ENCODE results near the gene SLC48A1. TPM values are rescaled to one million over a fixed set of nuclear protein-coding genes. Genes with fewer than 3 reads are reported as not detected.

SLC48A1 gene
- total RNA-seq, 1 experiment from 2014 or later, result 19.4 TPM

DNA sequence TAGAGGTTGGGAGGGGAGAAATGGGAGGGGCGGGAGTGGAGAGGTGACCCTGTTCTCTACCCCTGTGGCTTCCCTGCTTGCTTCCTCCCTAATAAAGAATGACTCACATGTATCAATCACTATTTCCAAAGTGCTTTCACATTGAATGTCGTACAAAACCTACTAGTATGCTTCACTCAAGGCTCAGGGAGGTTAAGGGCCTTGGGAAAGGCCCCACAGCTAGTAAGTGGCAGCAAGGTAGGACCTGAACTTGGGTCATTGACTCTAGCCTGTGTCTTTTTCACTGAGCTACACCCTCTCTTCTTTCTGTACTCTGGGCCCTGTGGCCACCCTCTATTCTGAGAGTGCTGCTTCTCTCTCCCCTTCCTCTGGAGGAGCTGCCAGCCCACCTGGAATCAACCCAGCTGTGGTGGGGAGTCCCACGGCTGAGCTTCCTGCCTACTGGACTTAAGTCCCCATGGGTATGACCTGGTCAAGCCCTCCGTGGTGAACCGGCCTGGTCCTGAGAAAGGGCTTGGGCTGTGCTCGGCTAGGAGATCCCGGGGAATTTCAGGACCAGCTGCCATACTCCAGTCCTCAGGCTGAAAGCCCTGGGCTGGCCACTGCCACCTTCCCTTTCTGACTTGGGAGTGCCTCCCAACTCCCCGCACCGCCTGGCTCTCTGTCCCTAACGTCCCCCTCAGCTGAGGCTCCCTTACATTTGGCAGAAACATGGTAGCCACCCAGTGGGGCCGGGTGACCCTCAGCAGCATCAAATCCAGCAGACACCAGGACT lies 13.0 kb downstream of the SLC48A1 start:
- TF ChIP-seq, protein P1, sequence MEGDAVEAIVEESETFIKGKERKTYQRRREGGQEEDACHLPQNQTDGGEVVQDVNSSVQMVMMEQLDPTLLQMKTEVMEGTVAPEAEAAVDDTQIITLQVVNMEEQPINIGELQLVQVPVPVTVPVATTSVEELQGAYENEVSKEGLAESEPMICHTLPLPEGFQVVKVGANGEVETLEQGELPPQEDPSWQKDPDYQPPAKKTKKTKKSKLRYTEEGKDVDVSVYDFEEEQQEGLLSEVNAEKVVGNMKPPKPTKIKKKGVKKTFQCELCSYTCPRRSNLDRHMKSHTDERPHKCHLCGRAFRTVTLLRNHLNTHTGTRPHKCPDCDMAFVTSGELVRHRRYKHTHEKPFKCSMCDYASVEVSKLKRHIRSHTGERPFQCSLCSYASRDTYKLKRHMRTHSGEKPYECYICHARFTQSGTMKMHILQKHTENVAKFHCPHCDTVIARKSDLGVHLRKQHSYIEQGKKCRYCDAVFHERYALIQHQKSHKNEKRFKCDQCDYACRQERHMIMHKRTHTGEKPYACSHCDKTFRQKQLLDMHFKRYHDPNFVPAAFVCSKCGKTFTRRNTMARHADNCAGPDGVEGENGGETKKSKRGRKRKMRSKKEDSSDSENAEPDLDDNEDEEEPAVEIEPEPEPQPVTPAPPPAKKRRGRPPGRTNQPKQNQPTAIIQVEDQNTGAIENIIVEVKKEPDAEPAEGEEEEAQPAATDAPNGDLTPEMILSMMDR (IDR thresholded peaks at IDR 0.05; ENCODE audit: unreplicated experiment), result no peak
- Mint-ChIP-seq H3K4me3 (ENCODE audit: unreplicated experiment) (no peak overlapping the region), H3K4me1 (ENCODE audit: insufficient read depth, unreplicated experiment) (peaks cover 12% of the 10 kb centered on the region), H3K27me3 (ENCODE audit: insufficient read depth, unreplicated experiment) (no peaks in the 10 kb centered on the region), H3K27ac (ENCODE audit: low read depth, unreplicated experiment) (no peak overlapping the region), H3K9me3 (ENCODE audit: unreplicated experiment) (no peaks in the 10 kb centered on the region), H3K36me3 (ENCODE audit: insufficient read depth, unreplicated experiment) (peaks cover 79% of the 10 kb centered on the region)
- no TSS peak for BruUV-seq (replicated peaks)
- CTCF ChIA-PET, result interaction anchor here (0.6 to 38.2 kb wide), 7 partner anchors 9 to 72 kb away, joined by 3 to 622 read pairs (median 4); no protein-coding TSS in a partner anchor
- no peak for DNase-seq (ENCODE audit: unreplicated experiment)
- POLR2A ChIA-PET, result interaction anchor here (0.7 kb wide), 1 partner anchor 32 kb away, joined by 3 read pairs; no protein-coding TSS in a partner anchor
- intact Hi-C loops (cut with micrococcal nuclease), result no loop called here

- ChIA-PET POLR2A (interaction anchor here (0.7 to 0.9 kb wide), 2 partner anchors 21 to 33 kb away, joined by 3 to 4 read pairs; no protein-coding TSS in a partner anchor), CTCF (interaction anchor here (0.6 to 38.2 kb wide), 8 partner anchors 9 to 73 kb away, joined by 3 to 622 read pairs (median 4); partner anchors contain the start of gene SLC48A1)
- BruUV-seq (replicated peaks), result no TSS peak
- DNase-seq (ENCODE audit: unreplicated experiment), result no peak
- Mint-ChIP-seq H3K9me3 (ENCODE audit: unreplicated experiment) (no peaks in the 10 kb centered on the region), H3K4me3 (ENCODE audit: unreplicated experiment) (no peak overlapping the region), H3K36me3 (ENCODE audit: insufficient read depth, unreplicated experiment) (peaks cover 79% of the 10 kb centered on the region), H3K27me3 (ENCODE audit: insufficient read depth, unreplicated experiment) (no peaks in the 10 kb centered on the region), H3K4me1 (ENCODE audit: insufficient read depth, unreplicated experiment) (peaks cover 11% of the 10 kb centered on the region), H3K27ac (ENCODE audit: low read depth, unreplicated experiment) (no peak overlapping the region)
- TF ChIP-seq, protein P1 (IDR thresholded peaks at IDR 0.05; ENCODE audit: unreplicated experiment), result no peak
- intact Hi-C loops (cut with micrococcal nuclease), result no loop called here
Observed at GRCh38 chr12:47786662-47787280, 13.7 kb downstream of the SLC48A1 start.

GRCh38 chr12:47787596-47788319 lies 14.7 kb downstream of the SLC48A1 start:
- no TSS peak for BruUV-seq (replicated peaks)
- H3K36me3 Mint-ChIP-seq (ENCODE audit: insufficient read depth, unreplicated experiment), result peaks cover 85% of the 10 kb centered on the region
- POLR2A ChIA-PET, result interaction anchor here (0.9 kb wide), 1 partner anchor 20 kb away, joined by 4 read pairs; no protein-coding TSS in a partner anchor
- H3K27me3 Mint-ChIP-seq (ENCODE audit: insufficient read depth, unreplicated experiment), result no peaks in the 10 kb centered on the region
- CTCF ChIA-PET, result interaction anchor here (0.6 to 38.2 kb wide), 6 partner anchors 8 to 46 kb away, joined by 3 to 622 read pairs (median 4); partner anchors contain the start of gene SLC48A1
- no peak overlapping the region for H3K4me3 Mint-ChIP-seq (ENCODE audit: unreplicated experiment)
- H3K4me1 Mint-ChIP-seq (ENCODE audit: insufficient read depth, unreplicated experiment), result peaks cover 2% of the 10 kb centered on the region
- H3K9me3 Mint-ChIP-seq (ENCODE audit: unreplicated experiment), result no peaks in the 10 kb centered on the region
- intact Hi-C loops (cut with micrococcal nuclease), result no loop called here
- H3K27ac Mint-ChIP-seq (ENCODE audit: low read depth, unreplicated experiment), result no peak overlapping the region
- TF ChIP-seq, protein P1 (IDR thresholded peaks at IDR 0.05; ENCODE audit: unreplicated experiment), result no peak
- no peak for DNase-seq (ENCODE audit: unreplicated experiment)
